HG03175 (cell line): Measurements from ENCODE around the gene RPP38.

Experiments used
- ATAC-seq: cut with Tn5 transposase; IDR thresholded peaks from one replicate; pipeline ENCODE4 v1.9.1; 2021; ENCODE audit warnings: mild to moderate bottlenecking, moderate library complexity; ENCODE audit not compliant: unreplicated experiment

Gene RPP38

GRCh38 chr10:15097011-15097812, at the start of gene RPP38:
Gene RPP38, plus strand, starts transcription at chr10:15097355. Its CDS starts 5,960 bp downstream, at chr10:15103315.
- ATAC-seq, result peak; percentile 81

GRCh38 chr10:15049533-15049932, 47.6 kb upstream of the RPP38 start:
- no peak for ATAC-seq

- no peak for ATAC-seq
Observed at GRCh38 chr10:15052121-15052520, 45.0 kb upstream of the RPP38 start.

- ATAC-seq, result no peak
Observed at GRCh38 chr10:15053061-15053460, 44.1 kb upstream of the RPP38 start.

GRCh38 chr10:15058689-15059088, 38.5 kb upstream of the RPP38 start:
- ATAC-seq, result no peak

GRCh38 chr10:15059914-15060313, 37.2 kb upstream of the RPP38 start:
- no peak for ATAC-seq

GRCh38 chr10:15060638-15061037, 36.5 kb upstream of the RPP38 start:
- ATAC-seq, result no peak

GRCh38 chr10:15067154-15067553, 30.0 kb upstream of the RPP38 start:
- ATAC-seq, result peak; percentile 93

- no peak for ATAC-seq
Observed at GRCh38 chr10:15068802-15069201, 28.4 kb upstream of the RPP38 start.

GRCh38 chr10:15069230-15069629, 27.9 kb upstream of the RPP38 start:
- no peak for ATAC-seq

GRCh38 chr10:15072358-15072757, 24.8 kb upstream of the RPP38 start:
- ATAC-seq, result no peak

- ATAC-seq, result no peak
Observed at GRCh38 chr10:15075421-15075820, 21.7 kb upstream of the RPP38 start.

GRCh38 chr10:15083674-15084501, 13.3 kb upstream of the RPP38 start:
- no peak for ATAC-seq

GRCh38 chr10:15084502-15084922, 12.6 kb upstream of the RPP38 start:
- ATAC-seq, result no peak

GRCh38 chr10:15088428-15089261, 8.5 kb upstream of the RPP38 start, which contains the start of gene ACBD7:
Gene ACBD7, minus strand, starts transcription at chr10:15088776. Its CDS starts 48 bp downstream, at chr10:15088728.
- ATAC-seq, result peak; percentile 100

- ATAC-seq, result no peak
Observed at GRCh38 chr10:15091418-15091817, 5.7 kb upstream of the RPP38 start.

- no peak for ATAC-seq
Observed at GRCh38 chr10:15092855-15093408, 4.2 kb upstream of the RPP38 start.

GRCh38 chr10:15096661-15097010, 519 bp upstream of the RPP38 start:
- peak; percentile 26 for ATAC-seq

GRCh38 chr10:15099886-15100285, 2.7 kb downstream of the RPP38 start:
- ATAC-seq, result no peak

GRCh38 chr10:15103513-15103912, 6.4 kb downstream of the RPP38 start:
- ATAC-seq, result no peak
